Measurements from ENCODE around the gene CLEC16A. TPM values are rescaled to one million over a fixed set of nuclear protein-coding genes. Genes with fewer than 3 reads are reported as not detected.

The CLEC16A gene
- total RNA-seq, 4 donors from 2014 or later: 38.2 to 153 (median 92.7) TPM

DNA sequence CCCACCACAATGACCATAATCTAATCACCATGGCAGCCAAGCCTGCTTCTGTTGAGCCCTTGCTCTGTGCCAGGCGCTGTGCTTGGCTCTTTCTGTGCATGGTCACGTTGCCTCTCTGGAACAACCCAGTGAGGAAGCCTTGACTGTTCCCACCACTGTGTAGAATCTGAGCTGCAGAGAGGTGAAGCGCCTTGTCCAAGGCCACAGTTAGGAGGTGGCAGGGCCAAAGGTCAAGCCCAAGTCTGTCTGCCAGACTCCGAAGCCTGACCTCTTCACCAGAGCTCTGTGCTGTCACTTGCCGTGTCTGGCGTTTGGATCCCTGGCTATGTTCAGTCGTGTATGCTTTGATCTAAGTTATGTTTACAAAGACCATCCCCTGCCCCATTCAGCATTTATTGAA, 10.5 kb downstream of the CLEC16A start:
- Histone ChIP-seq H3K4me1 (peaks cover 0 to 9% (median 4%) of the 10 kb centered on the region in 4 donors), H3K4me3 (no peak overlapping the region), H3K27me3 (no peaks in the 10 kb centered on the region), H3K27ac (no peak overlapping the region), H3K9me3 (no peaks in the 10 kb centered on the region), H3K36me3 (no peaks in the 10 kb centered on the region)
- intact Hi-C loops (cut with DNase I; ENCODE audit: low total_unique reads): no loop called here
- DNase-seq: no peak
- in situ Hi-C loops (cut with MboI; ENCODE audit: low pct_ligation_motif_present in 1 of 4, low pct_unique_long_range_greater_than_20kb in 1 of 4, low sequenced_read_pairs in 3 of 4): loop anchor here in 2 of 4 donors (25.0 kb wide), 2 partner anchors 407 to 582 kb away; a partner anchor contains a TSS
- no peak for TF ChIP-seq POLR2A (IDR thresholded peaks at IDR 0.05)
- no peak for TF ChIP-seq EP300 (IDR thresholded peaks at IDR 0.05; ENCODE audit: low read depth)
- TF ChIP-seq POLR2AphosphoS5 (IDR thresholded peaks at IDR 0.05): no peak
- TF ChIP-seq, protein P1, sequence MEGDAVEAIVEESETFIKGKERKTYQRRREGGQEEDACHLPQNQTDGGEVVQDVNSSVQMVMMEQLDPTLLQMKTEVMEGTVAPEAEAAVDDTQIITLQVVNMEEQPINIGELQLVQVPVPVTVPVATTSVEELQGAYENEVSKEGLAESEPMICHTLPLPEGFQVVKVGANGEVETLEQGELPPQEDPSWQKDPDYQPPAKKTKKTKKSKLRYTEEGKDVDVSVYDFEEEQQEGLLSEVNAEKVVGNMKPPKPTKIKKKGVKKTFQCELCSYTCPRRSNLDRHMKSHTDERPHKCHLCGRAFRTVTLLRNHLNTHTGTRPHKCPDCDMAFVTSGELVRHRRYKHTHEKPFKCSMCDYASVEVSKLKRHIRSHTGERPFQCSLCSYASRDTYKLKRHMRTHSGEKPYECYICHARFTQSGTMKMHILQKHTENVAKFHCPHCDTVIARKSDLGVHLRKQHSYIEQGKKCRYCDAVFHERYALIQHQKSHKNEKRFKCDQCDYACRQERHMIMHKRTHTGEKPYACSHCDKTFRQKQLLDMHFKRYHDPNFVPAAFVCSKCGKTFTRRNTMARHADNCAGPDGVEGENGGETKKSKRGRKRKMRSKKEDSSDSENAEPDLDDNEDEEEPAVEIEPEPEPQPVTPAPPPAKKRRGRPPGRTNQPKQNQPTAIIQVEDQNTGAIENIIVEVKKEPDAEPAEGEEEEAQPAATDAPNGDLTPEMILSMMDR (IDR thresholded peaks at IDR 0.05): no peak
- 73 to 83% methylated on average over 3 to 7 of the region's 7 CpGs for WGBS, 2 donors (ENCODE audit: low coverage in 1 of 2)

DNA sequence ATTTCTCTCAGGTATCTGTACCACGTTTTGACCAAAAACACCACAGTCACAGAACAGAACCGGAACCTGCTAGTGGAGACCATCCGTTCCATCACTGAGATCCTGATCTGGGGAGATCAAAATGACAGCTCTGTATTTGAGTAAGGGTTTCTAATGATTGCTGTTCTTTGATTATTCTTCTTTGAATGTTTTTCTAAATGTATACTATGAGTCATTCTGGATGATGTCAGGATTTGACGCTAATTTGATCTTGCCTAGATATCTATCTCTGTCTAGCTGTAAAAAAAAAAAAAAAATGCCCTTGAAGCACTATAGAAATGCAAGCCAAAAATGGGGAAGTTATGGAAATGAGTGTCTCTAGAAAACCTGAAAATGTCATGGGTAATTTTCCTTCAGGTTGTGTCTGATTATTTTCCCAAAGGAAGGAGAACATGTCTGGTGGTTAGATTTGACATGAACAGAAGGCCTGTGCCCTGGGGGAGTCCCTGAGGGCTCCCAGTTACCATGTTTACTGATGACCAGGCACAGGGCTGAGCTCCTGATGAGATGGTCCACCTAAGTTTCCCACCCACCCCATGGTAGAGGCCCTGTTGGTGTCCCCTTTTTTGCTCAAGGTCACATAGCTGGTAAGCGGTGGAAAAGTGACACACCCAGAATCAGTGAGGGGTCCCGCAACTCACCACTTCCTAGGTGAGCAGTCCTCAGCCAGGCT, 13.6 kb downstream of the CLEC16A start:
- H3K9me3 ChIP-seq: no peaks in the 10 kb centered on the region
- H3K27ac ChIP-seq: no peak overlapping the region
- no peak overlapping the region for H3K4me3 ChIP-seq
- H3K36me3 ChIP-seq: no peaks in the 10 kb centered on the region
- no peak for TF ChIP-seq POLR2A (IDR thresholded peaks at IDR 0.05)
- WGBS, 2 donors (ENCODE audit: low coverage in 1 of 2): 76 to 77% methylated on average over 6 of the region's 6 CpGs
- H3K4me1 ChIP-seq: peaks cover 0 to 12% (median 8%) of the 10 kb centered on the region in 4 donors
- intact Hi-C loops (cut with DNase I; ENCODE audit: low total_unique reads) (no loop called here), in situ Hi-C loops (cut with MboI; ENCODE audit: low pct_ligation_motif_present in 1 of 4, low pct_unique_long_range_greater_than_20kb in 1 of 4, low sequenced_read_pairs in 3 of 4) (loop anchor here in 2 of 4 donors (25.0 kb wide), 2 partner anchors 404 to 579 kb away; a partner anchor contains a TSS)
- no peaks in the 10 kb centered on the region for H3K27me3 ChIP-seq
- no peak for DNase-seq

DNA sequence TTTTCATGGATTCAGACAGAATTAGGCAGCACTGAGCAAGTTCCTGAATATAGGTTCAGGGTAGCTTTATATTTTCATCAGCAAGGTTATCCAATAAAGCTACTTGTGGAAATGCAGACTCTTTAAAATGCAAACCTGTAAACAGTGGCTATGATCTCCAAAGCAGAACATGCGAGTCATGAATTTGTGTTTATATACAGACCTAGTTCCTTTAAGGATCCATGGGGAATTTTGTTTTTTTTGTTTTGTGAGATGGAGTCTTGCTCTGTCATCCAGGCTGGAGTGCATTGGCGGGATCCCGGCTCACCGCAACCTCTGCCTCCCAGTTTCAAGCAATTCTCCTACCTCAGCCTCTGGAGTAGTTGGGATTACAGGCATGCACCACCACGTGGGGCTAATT, 14.8 kb downstream of the CLEC16A start:
- intact Hi-C loops (cut with DNase I; ENCODE audit: low total_unique reads) (no loop called here), in situ Hi-C loops (cut with MboI; ENCODE audit: low pct_ligation_motif_present in 1 of 4, low pct_unique_long_range_greater_than_20kb in 1 of 4, low sequenced_read_pairs in 3 of 4) (loop anchor here in 2 of 4 donors (25.0 kb wide), 2 partner anchors 403 to 578 kb away; a partner anchor contains a TSS)
- no peak for TF ChIP-seq POLR2A (IDR thresholded peaks at IDR 0.05)
- TF ChIP-seq POLR2AphosphoS5 (IDR thresholded peaks at IDR 0.05): no peak
- no peak for TF ChIP-seq EP300 (IDR thresholded peaks at IDR 0.05; ENCODE audit: low read depth)
- TF ChIP-seq, protein P1 (IDR thresholded peaks at IDR 0.05): no peak
- Histone ChIP-seq H3K4me3 (no peak overlapping the region), H3K27ac (no peak overlapping the region), H3K4me1 (peaks cover under 1 to 9% (median 4%) of the 10 kb centered on the region in 4 donors), H3K36me3 (no peaks in the 10 kb centered on the region), H3K9me3 (no peaks in the 10 kb centered on the region), H3K27me3 (no peaks in the 10 kb centered on the region)
- WGBS, 2 donors (ENCODE audit: low coverage in 1 of 2): 79 to 88% methylated on average over 5 of the region's 5 CpGs
- DNase-seq: no peak

DNA sequence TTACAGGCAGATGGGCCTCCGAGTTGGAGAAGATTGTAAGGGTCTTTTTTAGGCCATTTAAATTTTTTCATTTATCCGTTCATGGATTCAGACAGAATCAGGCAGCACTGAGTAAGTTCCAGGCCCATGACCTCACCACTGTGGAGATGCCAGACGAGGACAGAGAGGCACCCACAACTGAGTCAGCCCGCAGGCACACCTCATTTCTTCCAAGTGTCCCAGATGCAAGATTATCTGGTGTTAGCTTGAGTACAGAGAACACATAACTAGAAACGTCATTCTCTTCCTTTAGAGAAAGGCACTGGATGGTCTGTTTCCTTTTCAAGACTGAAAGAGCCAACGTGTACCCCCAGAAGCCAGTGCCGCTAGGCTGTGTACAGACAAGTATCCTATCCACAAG, 16.9 kb downstream of the CLEC16A start:
- TF ChIP-seq POLR2A (IDR thresholded peaks at IDR 0.05): no peak
- TF ChIP-seq, protein P1 (IDR thresholded peaks at IDR 0.05): no peak
- no peak for TF ChIP-seq EP300 (IDR thresholded peaks at IDR 0.05; ENCODE audit: low read depth)
- peak in 1 of 3 donors; percentile 12 for TF ChIP-seq POLR2AphosphoS5 (IDR thresholded peaks at IDR 0.05)
- Histone ChIP-seq H3K9me3 (no peaks in the 10 kb centered on the region), H3K4me3 (no peak overlapping the region), H3K27ac (peak overlapping the region; percentile 11 to 57 (median 50)), H3K4me1 (peaks cover 0 to 11% (median 5%) of the 10 kb centered on the region in 4 donors), H3K36me3 (no peaks in the 10 kb centered on the region), H3K27me3 (no peaks in the 10 kb centered on the region)
- in situ Hi-C loops (cut with MboI; ENCODE audit: low pct_ligation_motif_present in 1 of 4, low pct_unique_long_range_greater_than_20kb in 1 of 4, low sequenced_read_pairs in 3 of 4): loop anchor here (10.0 to 25.0 kb wide), 4 partner anchors 294 to 576 kb away; partner anchors contain the start of gene SOCS1 (in 2 of the 4)
- intact Hi-C loops (cut with DNase I; ENCODE audit: low total_unique reads): no loop called here
- 75 to 89% methylated on average over 3 to 7 of the region's 7 CpGs for WGBS, 2 donors (ENCODE audit: low coverage in 1 of 2)
- DNase-seq: no peak

Measured in transverse colon (tissue), 4 donors.